ENCODE results near the gene DISC1. TPM values are rescaled to one million over a fixed set of nuclear protein-coding genes. Genes with fewer than 3 reads are reported as not detected.

The DISC1 gene
- total RNA-seq, 2 donors from 2014 or later, result 6.7 to 9.3 TPM

- no peak for TF ChIP-seq POLR2AphosphoS5 (IDR thresholded peaks at IDR 0.05)
- TF ChIP-seq POLR2A (IDR thresholded peaks at IDR 0.05), result no peak
- no peak for TF ChIP-seq CTCF (IDR thresholded peaks at IDR 0.05)
- no peak for DNase-seq (ENCODE audit: low spot score)
- Histone ChIP-seq H3K27me3 (replicated peaks; ENCODE audit: insufficient read depth) (no peaks in the 10 kb centered on the region), H3K36me3 (no peaks in the 10 kb centered on the region), H3K4me3 (no peak overlapping the region), H3K27ac (no peak overlapping the region), H3K9me3 (no peaks in the 10 kb centered on the region), H3K4me1 (replicated peaks) (no peaks in the 10 kb centered on the region)
- intact Hi-C loops (cut with DNase I), result no loop called here
- 81% methylated on average over 5 of the region's 5 CpGs for WGBS
These were observed 245.3 kb downstream of the DISC1 start for GRCh38 chr1:231871878-231872277.

GRCh38 chr1:231872461-231872910 lies 245.9 kb downstream of the DISC1 start:
- intact Hi-C loops (cut with DNase I), result no loop called here
- TF ChIP-seq POLR2A (IDR thresholded peaks at IDR 0.05) (no peak), POLR2AphosphoS5 (IDR thresholded peaks at IDR 0.05) (no peak), CTCF (IDR thresholded peaks at IDR 0.05) (no peak)
- WGBS, result 90% methylated on average over 1 of the region's 1 CpG
- Histone ChIP-seq H3K4me3 (no peak overlapping the region), H3K4me1 (replicated peaks) (no peaks in the 10 kb centered on the region), H3K36me3 (no peaks in the 10 kb centered on the region), H3K27ac (no peak overlapping the region), H3K27me3 (replicated peaks; ENCODE audit: insufficient read depth) (no peaks in the 10 kb centered on the region), H3K9me3 (no peaks in the 10 kb centered on the region)
- DNase-seq (ENCODE audit: low spot score), result no peak

- intact Hi-C loops (cut with DNase I), result no loop called here
- WGBS, result 77% methylated on average over 1 of the region's 1 CpG
These were observed 252.1 kb downstream of the DISC1 start for GRCh38 chr1:231878737-231879136.

GRCh38 chr1:231879296-231879695 lies 252.7 kb downstream of the DISC1 start:
- no peak for DNase-seq (ENCODE audit: low spot score)
- no peak for TF ChIP-seq CTCF (IDR thresholded peaks at IDR 0.05)
- TF ChIP-seq POLR2AphosphoS5 (IDR thresholded peaks at IDR 0.05), result no peak
- TF ChIP-seq POLR2A (IDR thresholded peaks at IDR 0.05), result no peak
- WGBS, result 88% methylated on average over 1 of the region's 1 CpG
- Histone ChIP-seq H3K36me3 (no peaks in the 10 kb centered on the region), H3K9me3 (no peaks in the 10 kb centered on the region), H3K4me1 (replicated peaks) (no peaks in the 10 kb centered on the region), H3K4me3 (no peak overlapping the region), H3K27ac (no peak overlapping the region), H3K27me3 (replicated peaks; ENCODE audit: insufficient read depth) (no peaks in the 10 kb centered on the region)
- intact Hi-C loops (cut with DNase I), result no loop called here

More at GRCh38 chr1:231878737-231879136, 252.1 kb downstream of the DISC1 start:
- Histone ChIP-seq H3K36me3 (no peaks in the 10 kb centered on the region), H3K4me3 (no peak overlapping the region), H3K27me3 (replicated peaks; ENCODE audit: insufficient read depth) (no peaks in the 10 kb centered on the region), H3K27ac (no peak overlapping the region), H3K4me1 (replicated peaks) (no peaks in the 10 kb centered on the region), H3K9me3 (no peaks in the 10 kb centered on the region)
- DNase-seq (ENCODE audit: low spot score), result no peak
- no peak for TF ChIP-seq POLR2A (IDR thresholded peaks at IDR 0.05)
- no peak for TF ChIP-seq CTCF (IDR thresholded peaks at IDR 0.05)
- TF ChIP-seq POLR2AphosphoS5 (IDR thresholded peaks at IDR 0.05), result no peak

GRCh38 chr1:231882333-231882732 lies 255.7 kb downstream of the DISC1 start:
- TF ChIP-seq POLR2A (IDR thresholded peaks at IDR 0.05), result no peak
- TF ChIP-seq CTCF (IDR thresholded peaks at IDR 0.05), result no peak
- no peak for TF ChIP-seq POLR2AphosphoS5 (IDR thresholded peaks at IDR 0.05)

More at GRCh38 chr1:231882333-231882732, 255.7 kb downstream of the DISC1 start:
- Histone ChIP-seq H3K27me3 (replicated peaks; ENCODE audit: insufficient read depth) (no peaks in the 10 kb centered on the region), H3K4me1 (replicated peaks) (no peaks in the 10 kb centered on the region), H3K36me3 (no peaks in the 10 kb centered on the region), H3K9me3 (no peaks in the 10 kb centered on the region), H3K4me3 (no peak overlapping the region), H3K27ac (no peak overlapping the region)
- WGBS, result 84% methylated on average over 4 of the region's 4 CpGs
- intact Hi-C loops (cut with DNase I), result no loop called here
- no peak for DNase-seq (ENCODE audit: low spot score)
